ES-I3 (cell line): ENCODE results near the gene LYPD6B.

Source experiments
- H3K36me3 ChIP-seq: 2 replicates; pipeline ENCODE4 v1.6.1; 2013; ENCODE audit warnings: mild to moderate bottlenecking, low read length, control low read depth, moderate library complexity; ENCODE audit not compliant: insufficient read depth
- H3K4me1 ChIP-seq: 2 replicates; pipeline ENCODE4 v1.6.1; 2013; ENCODE audit warnings: mild to moderate bottlenecking, control low read depth, low read length; ENCODE audit not compliant: insufficient read depth
- H3K9ac ChIP-seq: 2 replicates; pipeline ENCODE4 v1.6.1; 2013; ENCODE audit warnings: low read depth, mild to moderate bottlenecking, low read length, moderate library complexity
- H3K9me3 ChIP-seq: 2 replicates; pipeline ENCODE4 v1.6.1; 2013; ENCODE audit warnings: mild to moderate bottlenecking, low read length, moderate library complexity; ENCODE audit not compliant: control insufficient read depth, insufficient read depth

The LYPD6B gene

GRCh38 chr2:149040451-149040850 lies 2.0 kb downstream of the LYPD6B start:
- H3K36me3 ChIP-seq: no peaks in the 10 kb centered on the region
- no peaks in the 10 kb centered on the region for H3K9me3 ChIP-seq
- H3K4me1 ChIP-seq: 0 out of 2 replicates have a peak, but pooled peaks cover 2% of the 10 kb centered on the region
- no peak overlapping the region for H3K9ac ChIP-seq

- no peaks in the 10 kb centered on the region for H3K36me3 ChIP-seq
- no peak overlapping the region for H3K9ac ChIP-seq
- 0 out of 2 replicates have a peak, but pooled peaks cover 2% of the 10 kb centered on the region for H3K4me1 ChIP-seq
- no peaks in the 10 kb centered on the region for H3K9me3 ChIP-seq
These were observed 3.0 kb downstream of the LYPD6B start for GRCh38 chr2:149041482-149041881.

- 0 out of 2 replicates have a peak, but pooled peaks cover 2% of the 10 kb centered on the region for H3K4me1 ChIP-seq
- no peaks in the 10 kb centered on the region for H3K36me3 ChIP-seq
- no peaks in the 10 kb centered on the region for H3K9me3 ChIP-seq
- no peak overlapping the region for H3K9ac ChIP-seq
These were observed 4.4 kb downstream of the LYPD6B start for GRCh38 chr2:149042881-149043280.

GRCh38 chr2:149044500-149044899 lies 6.0 kb downstream of the LYPD6B start:
- H3K9me3 ChIP-seq: no peaks in the 10 kb centered on the region
- H3K9ac ChIP-seq: no peak overlapping the region

GRCh38 chr2:149047118-149047517 lies 8.6 kb downstream of the LYPD6B start:
- H3K36me3 ChIP-seq: no peaks in the 10 kb centered on the region
- no peaks in the 10 kb centered on the region for H3K4me1 ChIP-seq

More at GRCh38 chr2:149044500-149044899, 6.0 kb downstream of the LYPD6B start:
- H3K36me3 ChIP-seq: no peaks in the 10 kb centered on the region
- no peaks in the 10 kb centered on the region for H3K4me1 ChIP-seq

GRCh38 chr2:149049142-149049541 lies 10.6 kb downstream of the LYPD6B start:
- Histone ChIP-seq H3K4me1 (no peaks in the 10 kb centered on the region), H3K9ac (no peak overlapping the region), H3K36me3 (no peaks in the 10 kb centered on the region), H3K9me3 (no peaks in the 10 kb centered on the region)

More at GRCh38 chr2:149047118-149047517, 8.6 kb downstream of the LYPD6B start:
- Histone ChIP-seq H3K9ac (no peak overlapping the region), H3K9me3 (no peaks in the 10 kb centered on the region)

- Histone ChIP-seq H3K36me3 (no peaks in the 10 kb centered on the region), H3K9me3 (no peaks in the 10 kb centered on the region), H3K4me1 (no peaks in the 10 kb centered on the region), H3K9ac (no peak overlapping the region)
These were observed 11.7 kb downstream of the LYPD6B start for GRCh38 chr2:149050188-149050587.

GRCh38 chr2:149055751-149056150 lies 17.3 kb downstream of the LYPD6B start:
- Histone ChIP-seq H3K9me3 (no peaks in the 10 kb centered on the region), H3K9ac (no peak overlapping the region; the same call in 1 of the 2 replicates), H3K36me3 (no peaks in the 10 kb centered on the region), H3K4me1 (no peaks in the 10 kb centered on the region)

- no peaks in the 10 kb centered on the region for H3K4me1 ChIP-seq
- no peaks in the 10 kb centered on the region for H3K9me3 ChIP-seq
- H3K9ac ChIP-seq: no peak overlapping the region
- no peaks in the 10 kb centered on the region for H3K36me3 ChIP-seq
These were observed 18.2 kb downstream of the LYPD6B start for GRCh38 chr2:149056541-149057255.

- H3K36me3 ChIP-seq: no peaks in the 10 kb centered on the region
- H3K9me3 ChIP-seq: no peaks in the 10 kb centered on the region
- peaks cover 2% of the 10 kb centered on the region; the same call in 1 of the 2 replicates for H3K4me1 ChIP-seq
- no peak overlapping the region for H3K9ac ChIP-seq
These were observed 18.9 kb downstream of the LYPD6B start for GRCh38 chr2:149057401-149057800.

- H3K4me1 ChIP-seq: peaks cover 4% of the 10 kb centered on the region; the same call in 1 of the 2 replicates
- no peaks in the 10 kb centered on the region for H3K36me3 ChIP-seq
- H3K9ac ChIP-seq: no peak overlapping the region
- no peaks in the 10 kb centered on the region for H3K9me3 ChIP-seq
These were observed 20.4 kb downstream of the LYPD6B start for GRCh38 chr2:149058936-149059335.

- Histone ChIP-seq H3K9ac (no peak overlapping the region), H3K4me1 (peaks cover 7% of the 10 kb centered on the region; the same call in 1 of the 2 replicates), H3K9me3 (no peaks in the 10 kb centered on the region), H3K36me3 (no peaks in the 10 kb centered on the region)
These were observed 21.3 kb downstream of the LYPD6B start for GRCh38 chr2:149059822-149060221.

GRCh38 chr2:149061133-149061745 lies 22.7 kb downstream of the LYPD6B start:
- Histone ChIP-seq H3K36me3 (no peaks in the 10 kb centered on the region; the same call in 1 of the 2 replicates), H3K9me3 (no peaks in the 10 kb centered on the region), H3K4me1 (peaks cover 12% of the 10 kb centered on the region; the same call in 1 of the 2 replicates), H3K9ac (no peak overlapping the region)

GRCh38 chr2:149062531-149062930 lies 24.0 kb downstream of the LYPD6B start:
- no peaks in the 10 kb centered on the region; the same call in 1 of the 2 replicates for H3K36me3 ChIP-seq

GRCh38 chr2:149063177-149063576 lies 24.7 kb downstream of the LYPD6B start:
- no peak overlapping the region for H3K9ac ChIP-seq
- H3K9me3 ChIP-seq: no peaks in the 10 kb centered on the region
- H3K4me1 ChIP-seq: peaks cover 12% of the 10 kb centered on the region; the same call in 1 of the 2 replicates
- no peaks in the 10 kb centered on the region; the same call in 1 of the 2 replicates for H3K36me3 ChIP-seq

More at GRCh38 chr2:149062531-149062930, 24.0 kb downstream of the LYPD6B start:
- Histone ChIP-seq H3K9ac (no peak overlapping the region), H3K9me3 (no peaks in the 10 kb centered on the region), H3K4me1 (peaks cover 12% of the 10 kb centered on the region; the same call in 1 of the 2 replicates)
